GM18498 (cell line): ENCODE results near the gene C19orf12.
"Not testable (repeated sequence)": the region's sequence is repeated elsewhere in the genome, so short reads cannot be mapped to it uniquely, and the experiment has no call there.

ENCODE experiments used
- ATAC-seq: cut with Tn5 transposase; IDR thresholded peaks from one replicate; pipeline ENCODE4 v1.9.1; 2021; ENCODE audit warnings: mild to moderate bottlenecking, moderate library complexity; ENCODE audit not compliant: unreplicated experiment

C19orf12 gene

GRCh38 chr19:29731331-29731850 is 16.3 kb upstream of the C19orf12 start:
- ATAC-seq = no peak

DNA sequence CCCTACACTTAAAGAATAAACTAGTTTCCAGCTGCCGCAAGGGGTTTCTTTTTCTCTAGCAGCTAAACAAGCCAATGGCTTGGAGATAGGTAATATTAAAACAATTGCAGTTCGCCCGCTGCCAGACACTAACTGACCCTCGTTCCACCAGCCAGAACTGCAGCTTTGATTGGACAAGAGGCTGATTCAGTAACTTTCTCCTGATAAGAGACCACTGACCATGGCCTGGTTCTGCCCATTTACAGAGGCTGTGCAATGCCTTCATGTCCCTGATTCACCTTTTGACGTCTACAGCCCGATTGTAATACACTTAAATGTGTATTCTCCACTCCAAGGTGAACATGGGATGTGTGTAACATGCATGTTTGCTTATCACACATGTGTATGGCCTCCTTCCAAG is 12.8 kb upstream of the C19orf12 start:
- ATAC-seq = no peak

DNA sequence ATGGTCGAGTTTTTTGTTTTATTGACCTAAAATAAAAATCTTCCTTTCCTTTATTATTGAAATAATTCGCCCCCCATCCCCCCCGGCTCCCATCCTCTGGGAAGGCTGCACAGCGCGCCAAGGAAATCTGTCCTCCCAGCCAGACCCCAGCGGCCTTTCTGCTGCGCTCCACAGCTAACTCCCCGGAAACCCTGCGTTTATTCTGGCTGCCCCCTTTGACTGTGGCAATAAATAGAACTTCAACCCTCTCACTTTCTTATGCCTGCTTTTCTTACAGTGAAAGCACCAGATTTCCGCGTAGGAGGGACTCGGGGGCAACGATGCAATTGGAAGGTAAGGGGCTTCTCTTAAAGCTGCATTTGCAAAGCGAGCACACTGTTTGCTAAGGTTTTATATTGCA is 9.7 kb upstream of the C19orf12 start:
- ATAC-seq = no peak

DNA sequence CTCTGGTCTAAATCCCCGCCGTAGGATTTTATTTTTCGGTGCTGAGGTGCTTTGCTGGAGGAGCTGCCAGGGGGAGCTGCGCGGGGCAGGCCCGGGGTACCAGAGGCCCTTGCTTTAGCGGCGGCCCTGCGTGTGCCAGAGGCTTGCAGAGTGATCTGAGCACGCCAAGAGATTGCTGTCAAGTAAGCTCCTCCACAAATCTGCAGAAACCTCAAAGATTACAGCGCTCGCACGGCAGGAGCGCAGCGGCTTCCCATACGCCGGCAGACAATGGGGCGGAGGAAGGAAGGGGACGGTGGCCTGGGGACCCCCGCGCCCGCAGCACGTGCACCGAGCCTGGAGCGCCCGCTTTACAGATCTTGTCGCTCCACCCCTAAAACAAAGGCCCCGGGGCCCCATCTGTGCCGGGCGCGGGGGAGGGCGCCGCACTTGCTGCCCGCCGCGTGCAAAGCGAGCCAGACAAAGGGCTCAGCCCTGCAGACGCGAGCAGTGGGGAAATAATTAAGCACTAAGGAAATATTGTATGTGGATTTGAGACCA is 9.1 kb upstream of the C19orf12 start:
- ATAC-seq = no peak

DNA sequence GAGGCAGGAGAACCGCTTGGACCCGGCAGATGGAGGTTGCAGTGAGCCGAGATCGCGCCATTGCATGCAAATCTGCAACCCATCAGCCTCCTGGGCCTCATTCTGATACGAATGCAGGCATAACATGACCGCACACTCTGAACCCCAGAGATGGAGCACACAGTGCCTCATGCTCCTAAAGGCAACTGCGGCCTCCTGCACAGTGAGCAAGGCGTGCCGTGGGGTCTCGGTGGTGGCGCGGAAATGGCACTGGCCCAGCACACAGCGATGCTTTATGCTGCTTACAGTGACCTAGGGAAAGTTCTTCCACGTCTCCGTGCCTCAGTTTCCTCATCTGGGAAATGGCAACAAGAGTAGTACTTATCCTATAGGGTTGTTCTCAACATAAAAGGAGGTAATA is 2.0 kb upstream of the C19orf12 start:
- ATAC-seq = no peak

GRCh38 chr19:29715701-29716581 is 880 bp upstream of the C19orf12 start:
- peak; percentile 7 for ATAC-seq

GRCh38 chr19:29714371-29714952 is 599 bp downstream of the C19orf12 start:
- peak; percentile 21 for ATAC-seq

DNA sequence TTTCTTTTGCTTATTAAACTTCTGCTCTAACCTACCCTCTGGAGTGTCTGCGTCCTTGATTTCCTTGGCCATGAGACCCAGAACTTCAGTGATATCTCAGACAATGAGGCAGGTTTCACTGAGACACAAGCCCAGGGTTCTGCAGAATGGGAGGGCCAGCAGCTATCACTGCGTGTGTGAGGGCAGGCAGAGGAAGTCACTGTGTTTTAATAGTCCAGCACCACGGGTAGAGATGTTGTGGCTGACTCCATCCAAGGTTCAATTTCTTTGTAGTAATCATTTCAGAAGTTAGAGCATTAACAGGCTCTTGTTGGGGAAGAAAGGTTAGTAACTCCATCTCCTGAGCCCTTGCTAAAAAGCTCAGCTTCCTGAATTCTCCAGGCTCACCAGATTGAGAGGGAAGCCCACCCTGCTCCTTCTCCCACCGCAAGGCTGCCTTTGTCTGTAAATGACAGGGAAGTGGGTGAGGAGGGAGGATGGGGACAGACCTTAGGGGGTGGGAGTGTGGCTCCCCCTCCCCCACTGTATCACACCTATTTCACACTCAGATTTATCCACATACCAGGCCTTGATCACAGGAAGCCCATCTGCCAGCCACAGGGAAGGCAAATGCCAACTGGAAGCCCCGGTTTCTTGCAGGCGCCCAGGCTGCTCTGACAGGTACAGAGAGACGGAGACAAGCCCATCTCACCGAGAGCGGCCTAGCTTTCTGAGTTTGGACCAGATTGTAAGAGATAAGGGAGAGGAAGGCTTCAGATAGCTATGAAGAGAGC is 2.1 kb downstream of the C19orf12 start:
- no peak for ATAC-seq

- ATAC-seq = no peak
Observed at GRCh38 chr19:29711584-29712132, 3.4 kb downstream of the C19orf12 start.

GRCh38 chr19:29709440-29709798 is 5.6 kb downstream of the C19orf12 start:
- ATAC-seq = not testable (repeated sequence)

DNA sequence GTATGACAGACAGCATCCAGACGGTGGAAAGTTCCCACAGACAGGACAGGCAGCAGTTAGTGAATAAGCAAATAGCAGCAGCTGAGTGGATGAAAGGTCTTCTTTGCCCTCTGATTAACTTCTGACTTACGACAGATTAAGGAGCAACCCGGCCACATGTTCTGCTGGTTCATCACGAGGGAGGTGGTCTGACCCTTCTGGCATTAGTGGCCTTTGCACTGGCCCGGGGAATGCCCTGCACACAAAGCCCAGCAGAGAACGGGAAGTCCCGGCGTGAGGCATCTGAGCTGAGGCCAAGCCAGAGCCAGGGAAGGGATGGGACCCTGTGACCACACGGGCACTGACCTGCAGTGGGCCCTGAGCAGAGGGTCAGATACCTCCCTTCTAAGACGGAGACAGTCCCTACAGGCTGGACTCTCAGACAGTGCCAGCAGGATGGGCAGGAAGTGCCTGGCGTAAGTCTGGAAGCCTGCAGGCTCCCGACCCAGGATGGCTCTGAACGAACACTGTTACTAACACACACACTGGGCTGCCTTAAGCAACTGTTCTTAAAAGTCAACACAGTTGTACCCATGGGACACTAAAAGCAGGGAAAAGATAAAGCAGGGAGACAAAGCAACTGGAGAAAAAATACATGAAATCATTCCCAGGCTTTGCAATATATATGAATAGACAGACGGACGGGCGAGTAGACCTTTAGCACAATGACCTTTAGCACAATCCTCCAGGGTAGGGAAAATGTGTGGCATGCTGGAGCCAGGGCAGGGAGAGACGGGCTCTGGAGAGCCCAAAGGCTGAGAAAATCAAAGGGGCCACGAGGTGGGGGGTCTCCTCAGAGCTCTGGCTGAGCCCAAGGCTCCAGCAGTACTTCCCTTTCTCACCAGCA is 6.3 kb downstream of the C19orf12 start:
- ATAC-seq = no peak

- no peak for ATAC-seq
Observed at GRCh38 chr19:29706635-29707034, 8.4 kb downstream of the C19orf12 start.

- ATAC-seq = no peak
Observed at GRCh38 chr19:29705706-29706105, 9.4 kb downstream of the C19orf12 start.

DNA sequence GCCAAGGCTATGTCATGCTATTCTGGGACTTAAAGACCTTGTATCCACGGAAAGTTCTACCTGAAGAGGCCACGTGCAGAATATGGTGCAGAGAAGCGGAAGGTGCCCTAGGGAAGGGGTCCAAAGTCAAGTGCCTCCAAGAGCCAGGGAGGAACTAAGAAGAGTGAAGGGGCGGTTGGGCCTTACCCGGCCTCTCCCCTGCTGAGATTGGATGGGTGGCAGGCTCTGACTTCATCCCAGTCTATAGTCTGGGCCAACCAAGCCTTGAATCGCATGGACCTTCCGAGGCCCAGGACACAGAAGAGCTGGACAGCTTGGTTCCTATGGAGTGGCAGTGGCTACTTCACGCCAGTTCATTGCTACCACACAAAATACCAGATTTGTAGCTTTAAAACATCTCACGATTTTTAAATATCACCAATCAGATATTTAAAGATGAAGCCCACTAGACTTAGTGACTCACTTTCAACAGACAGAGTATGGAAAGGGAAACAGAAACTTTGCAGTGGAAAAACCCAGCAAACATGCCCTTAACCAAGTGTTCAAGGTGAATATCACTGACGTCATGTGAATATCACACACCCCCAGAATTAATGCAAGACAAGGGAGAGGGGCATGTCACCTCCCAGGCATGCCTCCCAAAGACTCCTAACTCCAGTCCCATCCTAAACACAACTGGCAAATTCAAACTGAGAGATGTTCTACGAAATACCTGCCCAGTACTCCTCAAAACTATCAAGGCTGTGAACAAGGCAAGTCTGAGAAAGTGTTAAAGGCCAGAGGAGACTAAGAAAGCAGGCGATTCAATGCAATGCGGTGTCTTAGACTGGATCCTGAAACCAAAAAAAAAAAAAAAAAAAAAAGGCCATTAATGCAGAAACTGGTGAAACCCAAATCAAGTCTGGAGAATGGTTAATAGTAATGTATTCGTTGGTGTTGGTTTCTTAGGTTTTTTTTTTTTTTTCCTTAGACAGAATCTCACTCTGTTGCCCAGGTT is 10.2 kb downstream of the C19orf12 start:
- ATAC-seq = peak; percentile 74

DNA sequence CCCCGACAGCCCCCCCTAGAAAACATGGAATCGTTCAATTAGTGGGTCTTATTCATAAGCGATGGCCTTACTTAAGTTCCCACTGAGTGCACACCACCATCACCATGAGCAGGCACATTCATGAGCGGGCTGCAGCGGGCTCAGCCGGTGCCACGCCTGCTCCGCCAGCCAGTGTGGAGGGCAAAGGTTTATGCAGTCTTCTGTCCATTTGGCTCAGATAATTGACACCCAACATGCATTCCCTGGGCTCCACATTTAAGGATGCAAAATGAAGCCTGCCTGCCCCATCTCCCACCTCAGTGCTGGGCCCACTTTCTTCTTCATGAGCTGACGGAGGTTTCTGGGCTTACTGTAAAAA is 12.1 kb downstream of the C19orf12 start:
- ATAC-seq = no peak

GRCh38 chr19:29702161-29702962 is 12.7 kb downstream of the C19orf12 start:
- no peak for ATAC-seq

- ATAC-seq = no peak
Observed at GRCh38 chr19:29700498-29700897, 14.6 kb downstream of the C19orf12 start.

- ATAC-seq = no peak
Observed at GRCh38 chr19:29699861-29700260, 15.2 kb downstream of the C19orf12 start.
